K562 (cell line): Measurements from ENCODE around the gene IKBKG.

Experiments
- CTCF ChIP-seq, 3 experiments: IDR thresholded peaks in 2 of 3; conservative IDR thresholded peaks in 1 of 3; 2 replicates each; pipeline ENCODE4 v1.5.1; 2011 to 2012; ENCODE audit warnings: low read length in 3 of 3, mild to moderate bottlenecking in 3 of 3, control low read depth in 2 of 3, improper control_type of control experiment in 1 of 3, inconsistent platforms in 1 of 3, low read depth in 1 of 3, mixed read lengths in 1 of 3, moderate library complexity in 1 of 3; ENCODE audit not compliant: insufficient read depth in 2 of 3
- HDGF ChIP-seq: fragments of 450-650 bp; IDR thresholded peaks from 2 replicates; pipeline ENCODE4 v1.6.1; 2016
- TCF7L2 ChIP-seq: fragments of 150-350 bp; IDR thresholded peaks from 2 replicates; pipeline ENCODE4 v1.6.1; 2016; ENCODE audit warnings: low read depth, mild to moderate bottlenecking, low read length, moderate library complexity
- ZNF24 ChIP-seq: fragments of 450-650 bp; IDR thresholded peaks from 2 replicates; pipeline ENCODE4 v1.6.1; 2016

DNA sequence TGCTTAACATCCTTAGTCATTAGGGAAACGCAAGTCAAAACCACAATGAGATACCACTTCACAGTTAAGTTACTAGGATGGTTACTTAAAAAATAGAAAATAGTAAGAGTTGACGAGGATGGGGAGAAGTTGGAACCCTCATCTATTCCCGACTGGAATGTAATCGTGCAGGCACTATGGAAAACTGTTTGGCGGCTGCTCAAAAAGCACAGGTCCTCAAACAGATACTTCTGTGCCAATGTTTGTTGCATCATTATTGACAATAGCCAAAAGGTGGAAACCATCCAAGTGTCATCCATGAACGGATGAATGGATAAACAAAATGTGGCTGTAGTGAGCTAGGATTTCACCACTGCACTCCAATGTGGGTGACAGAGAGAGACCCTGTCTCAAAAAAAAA lies 60.0 kb downstream of the IKBKG start:
- no peak for TF ChIP-seq ZNF24
- no peak for TF ChIP-seq TCF7L2
- no peak for TF ChIP-seq CTCF (IDR thresholded peaks at IDR 0.05 in 2 of 3, conservative IDR thresholded peaks at IDR 0.05 in 1 of 3; ENCODE audit: insufficient read depth in 2 of 3, low read depth in 1 of 3, low read length in 3 of 3)
- no peak for TF ChIP-seq HDGF
